ENCODE data around the gene ANKRD63.

The ANKRD63 gene

GRCh38 chr15:40282869-40283614 is at the start of gene ANKRD63:
ANKRD63 (minus strand) TSS chr15:40283064; CDS start chr15:40282586, 478 bp downstream.
- TF ChIP-seq, protein P1, sequence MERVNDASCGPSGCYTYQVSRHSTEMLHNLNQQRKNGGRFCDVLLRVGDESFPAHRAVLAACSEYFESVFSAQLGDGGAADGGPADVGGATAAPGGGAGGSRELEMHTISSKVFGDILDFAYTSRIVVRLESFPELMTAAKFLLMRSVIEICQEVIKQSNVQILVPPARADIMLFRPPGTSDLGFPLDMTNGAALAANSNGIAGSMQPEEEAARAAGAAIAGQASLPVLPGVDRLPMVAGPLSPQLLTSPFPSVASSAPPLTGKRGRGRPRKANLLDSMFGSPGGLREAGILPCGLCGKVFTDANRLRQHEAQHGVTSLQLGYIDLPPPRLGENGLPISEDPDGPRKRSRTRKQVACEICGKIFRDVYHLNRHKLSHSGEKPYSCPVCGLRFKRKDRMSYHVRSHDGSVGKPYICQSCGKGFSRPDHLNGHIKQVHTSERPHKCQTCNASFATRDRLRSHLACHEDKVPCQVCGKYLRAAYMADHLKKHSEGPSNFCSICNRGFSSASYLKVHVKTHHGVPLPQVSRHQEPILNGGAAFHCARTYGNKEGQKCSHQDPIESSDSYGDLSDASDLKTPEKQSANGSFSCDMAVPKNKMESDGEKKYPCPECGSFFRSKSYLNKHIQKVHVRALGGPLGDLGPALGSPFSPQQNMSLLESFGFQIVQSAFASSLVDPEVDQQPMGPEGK (CRISPR knock-in tag; IDR thresholded peaks at IDR 0.05; ENCODE audit: borderline replicate concordance), result no peak
- TF ChIP-seq ISL1 (CRISPR knock-in tag; IDR thresholded peaks at IDR 0.05), result no peak
- no peak for TF ChIP-seq ZNF8 (CRISPR knock-in tag; IDR thresholded peaks at IDR 0.05)
- TF ChIP-seq ZFP3 (CRISPR knock-in tag; IDR thresholded peaks at IDR 0.05), result no peak
- no peak for TF ChIP-seq OSR1 (CRISPR knock-in tag; IDR thresholded peaks at IDR 0.05)
- no peak for TF ChIP-seq ZNF565 (CRISPR knock-in tag; conservative IDR thresholded peaks at IDR 0.05; ENCODE audit: low read depth)
- TF ChIP-seq ARNTL (CRISPR knock-in tag; IDR thresholded peaks at IDR 0.05; ENCODE audit: borderline replicate concordance, low read depth), result no peak
- no peak for TF ChIP-seq TSHZ2 (CRISPR knock-in tag; IDR thresholded peaks at IDR 0.05)
- no peak for TF ChIP-seq ZNF70 (CRISPR knock-in tag; IDR thresholded peaks at IDR 0.05)
- TF ChIP-seq PPARA (CRISPR knock-in tag; IDR thresholded peaks at IDR 0.05; ENCODE audit: borderline replicate concordance), result no peak
- no peak for TF ChIP-seq RARB (CRISPR knock-in tag; IDR thresholded peaks at IDR 0.05)
- TF ChIP-seq SNAI2 (CRISPR knock-in tag; IDR thresholded peaks at IDR 0.05), result no peak
- TF ChIP-seq TOX (CRISPR knock-in tag; IDR thresholded peaks at IDR 0.05; ENCODE audit: borderline replicate concordance), result no peak
- no peak for TF ChIP-seq TCF4 (CRISPR knock-in tag; IDR thresholded peaks at IDR 0.05; ENCODE audit: borderline replicate concordance)
- TF ChIP-seq BACH2 (CRISPR knock-in tag; IDR thresholded peaks at IDR 0.05; ENCODE audit: borderline replicate concordance), result no peak
- TF ChIP-seq, protein P2, sequence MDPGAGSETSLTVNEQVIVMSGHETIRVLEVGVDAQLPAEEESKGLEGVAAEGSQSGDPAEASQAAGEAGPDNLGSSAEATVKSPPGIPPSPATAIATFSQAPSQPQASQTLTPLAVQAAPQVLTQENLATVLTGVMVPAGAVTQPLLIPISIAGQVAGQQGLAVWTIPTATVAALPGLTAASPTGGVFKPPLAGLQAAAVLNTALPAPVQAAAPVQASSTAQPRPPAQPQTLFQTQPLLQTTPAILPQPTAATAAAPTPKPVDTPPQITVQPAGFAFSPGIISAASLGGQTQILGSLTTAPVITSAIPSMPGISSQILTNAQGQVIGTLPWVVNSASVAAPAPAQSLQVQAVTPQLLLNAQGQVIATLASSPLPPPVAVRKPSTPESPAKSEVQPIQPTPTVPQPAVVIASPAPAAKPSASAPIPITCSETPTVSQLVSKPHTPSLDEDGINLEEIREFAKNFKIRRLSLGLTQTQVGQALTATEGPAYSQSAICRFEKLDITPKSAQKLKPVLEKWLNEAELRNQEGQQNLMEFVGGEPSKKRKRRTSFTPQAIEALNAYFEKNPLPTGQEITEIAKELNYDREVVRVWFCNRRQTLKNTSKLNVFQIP (CRISPR knock-in tag; IDR thresholded peaks at IDR 0.05; ENCODE audit: borderline replicate concordance, low read depth), result no peak
- TF ChIP-seq ESRRG (CRISPR knock-in tag; IDR thresholded peaks at IDR 0.05), result no peak
- TF ChIP-seq, protein P3, sequence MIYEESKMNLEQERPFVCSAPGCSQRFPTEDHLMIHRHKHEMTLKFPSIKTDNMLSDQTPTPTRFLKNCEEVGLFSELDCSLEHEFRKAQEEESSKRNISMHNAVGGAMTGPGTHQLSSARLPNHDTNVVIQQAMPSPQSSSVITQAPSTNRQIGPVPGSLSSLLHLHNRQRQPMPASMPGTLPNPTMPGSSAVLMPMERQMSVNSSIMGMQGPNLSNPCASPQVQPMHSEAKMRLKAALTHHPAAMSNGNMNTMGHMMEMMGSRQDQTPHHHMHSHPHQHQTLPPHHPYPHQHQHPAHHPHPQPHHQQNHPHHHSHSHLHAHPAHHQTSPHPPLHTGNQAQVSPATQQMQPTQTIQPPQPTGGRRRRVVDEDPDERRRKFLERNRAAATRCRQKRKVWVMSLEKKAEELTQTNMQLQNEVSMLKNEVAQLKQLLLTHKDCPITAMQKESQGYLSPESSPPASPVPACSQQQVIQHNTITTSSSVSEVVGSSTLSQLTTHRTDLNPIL (CRISPR knock-in tag; IDR thresholded peaks at IDR 0.05; ENCODE audit: low read depth), result no peak
- TF ChIP-seq ZC3H10 (CRISPR knock-in tag; IDR thresholded peaks at IDR 0.05), result no peak
- TF ChIP-seq, protein P4, sequence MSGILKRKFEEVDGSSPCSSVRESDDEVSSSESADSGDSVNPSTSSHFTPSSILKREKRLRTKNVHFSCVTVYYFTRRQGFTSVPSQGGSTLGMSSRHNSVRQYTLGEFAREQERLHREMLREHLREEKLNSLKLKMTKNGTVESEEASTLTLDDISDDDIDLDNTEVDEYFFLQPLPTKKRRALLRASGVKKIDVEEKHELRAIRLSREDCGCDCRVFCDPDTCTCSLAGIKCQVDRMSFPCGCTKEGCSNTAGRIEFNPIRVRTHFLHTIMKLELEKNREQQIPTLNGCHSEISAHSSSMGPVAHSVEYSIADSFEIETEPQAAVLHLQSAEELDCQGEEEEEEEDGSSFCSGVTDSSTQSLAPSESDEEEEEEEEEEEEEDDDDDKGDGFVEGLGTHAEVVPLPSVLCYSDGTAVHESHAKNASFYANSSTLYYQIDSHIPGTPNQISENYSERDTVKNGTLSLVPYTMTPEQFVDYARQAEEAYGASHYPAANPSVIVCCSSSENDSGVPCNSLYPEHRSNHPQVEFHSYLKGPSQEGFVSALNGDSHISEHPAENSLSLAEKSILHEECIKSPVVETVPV (CRISPR knock-in tag; IDR thresholded peaks at IDR 0.05), result no peak
- ATAC-seq, result peak; percentile 12

- ATAC-seq, result no peak
Observed at GRCh38 chr15:40332113-40332781, 49.4 kb upstream of the ANKRD63 start.

More at GRCh38 chr15:40332113-40332781, 49.4 kb upstream of the ANKRD63 start:
- TF ChIP-seq, protein P2 (CRISPR knock-in tag; IDR thresholded peaks at IDR 0.05; ENCODE audit: borderline replicate concordance, low read depth), result no peak
- no peak for TF ChIP-seq ZFP3 (CRISPR knock-in tag; IDR thresholded peaks at IDR 0.05)
- no peak for TF ChIP-seq ZNF8 (CRISPR knock-in tag; IDR thresholded peaks at IDR 0.05)
- no peak for TF ChIP-seq PPARA (CRISPR knock-in tag; IDR thresholded peaks at IDR 0.05; ENCODE audit: borderline replicate concordance)
- no peak for TF ChIP-seq ARNTL (CRISPR knock-in tag; IDR thresholded peaks at IDR 0.05; ENCODE audit: borderline replicate concordance, low read depth)
- TF ChIP-seq, protein P3 (CRISPR knock-in tag; IDR thresholded peaks at IDR 0.05; ENCODE audit: low read depth), result no peak
- TF ChIP-seq SNAI2 (CRISPR knock-in tag; IDR thresholded peaks at IDR 0.05), result no peak
- TF ChIP-seq ZNF565 (CRISPR knock-in tag; conservative IDR thresholded peaks at IDR 0.05; ENCODE audit: low read depth), result no peak
- no peak for TF ChIP-seq ZFP30 (CRISPR knock-in tag; IDR thresholded peaks at IDR 0.05)
- TF ChIP-seq TCF4 (CRISPR knock-in tag; IDR thresholded peaks at IDR 0.05; ENCODE audit: borderline replicate concordance), result no peak
- no peak for TF ChIP-seq ZC3H10 (CRISPR knock-in tag; IDR thresholded peaks at IDR 0.05)
- TF ChIP-seq CSDC2 (CRISPR knock-in tag; IDR thresholded peaks at IDR 0.05), result no peak

Measured in SK-N-SH treated with all-trans-retinoic acid at 6 μM for 48 hours (cell line).